A172 (cell line): Measurements from ENCODE around the gene DNM3. TPM values are rescaled to one million over a fixed set of nuclear protein-coding genes. Genes with fewer than 3 reads are reported as not detected.
"Not testable (repeated sequence)": the region's sequence is repeated elsewhere in the genome, so short reads cannot be mapped to it uniquely, and the experiment has no call there.

ENCODE experiments used
- DNase-seq: peaks from one replicate; pipeline ENCODE4 v3.0.0-alpha.2; 2015; ENCODE audit warnings: low spot score
- total RNA-seq: library from RNA; depleted of rRNA; stranded (reverse); fragments of >200 nt; shearing (Covaris generic); gene quantifications from 2 replicates; pipeline ENCODE4 v1.2.3, GENCODE V29; 2014; rRNA removed

The DNM3 gene
- total RNA-seq, result 0.90 and 1.0 TPM in 2 replicates

DNA sequence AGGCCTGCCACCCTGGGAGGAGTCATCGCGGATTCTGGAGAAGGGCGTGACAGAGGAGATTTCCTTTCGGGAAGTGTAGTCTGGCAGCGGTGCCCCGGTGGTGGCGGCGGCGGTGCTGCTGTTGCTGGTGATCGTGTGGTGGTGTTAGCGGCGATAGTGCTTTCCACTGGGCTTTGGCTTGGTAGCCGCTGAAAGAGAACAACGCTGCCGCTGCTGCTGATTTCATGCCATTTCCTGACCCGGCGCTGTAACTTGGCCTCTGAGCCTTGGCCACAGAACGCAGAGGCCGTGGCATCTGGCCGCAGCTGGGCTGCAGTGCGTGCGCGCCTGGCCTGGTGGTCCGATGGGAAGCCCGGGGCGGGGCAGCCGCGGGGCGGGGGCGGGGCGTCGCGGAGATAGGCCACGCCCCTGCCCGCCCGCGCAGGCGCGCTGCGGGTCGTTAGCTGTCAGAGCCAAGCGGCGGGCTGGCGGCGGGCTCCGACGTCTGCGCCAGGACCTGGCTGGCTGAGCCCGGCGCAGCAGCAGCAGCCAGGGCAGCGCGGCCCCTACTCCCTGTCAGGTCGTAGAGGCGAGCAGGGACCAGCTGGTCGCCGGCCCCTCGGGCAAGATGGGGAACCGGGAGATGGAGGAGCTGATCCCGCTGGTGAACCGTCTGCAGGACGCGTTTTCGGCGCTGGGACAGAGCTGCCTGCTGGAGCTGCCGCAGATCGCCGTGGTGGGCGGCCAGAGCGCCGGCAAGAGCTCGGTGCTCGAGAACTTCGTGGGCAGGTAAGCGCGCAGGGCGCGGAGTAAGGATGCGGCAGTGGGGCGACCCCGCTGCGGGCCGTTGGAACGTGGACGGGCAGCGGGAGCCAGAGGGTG, at the start of gene DNM3:
TSS of gene DNM3 (plus strand) at position 449 of the 861 bp plus-strand sequence. CDS start at position 608, 159 bp downstream.
- DNase-seq, result peak; percentile 64

DNA sequence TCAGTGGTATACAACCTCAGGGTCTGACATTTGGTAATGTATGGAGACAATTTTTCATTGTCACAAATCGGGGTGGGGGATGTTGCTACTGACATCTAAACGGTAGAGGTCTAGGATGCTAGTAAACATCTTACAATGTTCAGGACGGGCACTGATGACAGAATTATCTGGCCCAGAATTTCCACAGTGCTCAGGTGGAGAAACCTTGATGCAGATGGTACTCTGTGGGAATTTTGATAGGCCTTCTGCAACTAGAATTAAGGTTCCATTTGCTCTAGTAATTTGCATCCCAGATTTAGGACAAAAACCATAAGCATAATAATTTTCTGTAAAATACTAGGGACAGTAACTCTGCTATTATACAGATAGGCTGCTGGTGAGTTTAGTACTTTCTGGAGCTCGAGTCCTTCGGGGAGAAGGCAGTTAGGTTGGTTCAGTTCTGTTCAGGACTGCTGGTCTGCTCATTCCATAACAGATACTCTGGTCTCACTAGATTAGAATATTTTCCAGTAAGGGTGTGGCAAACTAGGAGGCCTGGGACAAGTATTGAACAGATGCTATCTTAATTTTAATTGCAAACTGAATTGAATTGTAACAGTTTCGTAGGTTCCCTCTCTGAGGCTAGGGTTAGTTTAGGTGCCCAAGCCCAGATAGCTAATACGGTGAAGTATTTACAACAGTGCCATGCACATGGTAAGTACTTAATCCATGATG, 48.5 kb upstream of the DNM3 start:
- DNase-seq, result no peak

DNA sequence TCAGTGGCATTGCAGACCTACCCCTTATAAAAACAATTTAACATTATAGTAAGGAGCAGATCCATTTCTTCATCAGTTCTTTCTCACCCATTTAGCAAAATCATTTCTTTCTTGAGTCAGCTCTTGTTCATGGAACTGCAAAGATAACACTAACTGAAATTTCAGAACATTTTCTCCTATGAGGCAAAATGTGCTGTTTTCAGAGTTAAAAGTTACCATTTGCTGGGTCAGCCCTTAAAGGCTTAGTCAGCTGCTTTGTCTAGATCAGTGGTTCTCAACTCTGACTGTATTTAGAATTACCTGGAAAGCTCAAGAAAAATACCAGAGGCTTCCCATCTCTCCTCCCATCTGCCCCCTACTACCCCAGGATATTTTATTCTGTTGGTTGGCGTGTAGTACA, 47.7 kb upstream of the DNM3 start:
- no peak for DNase-seq

DNA sequence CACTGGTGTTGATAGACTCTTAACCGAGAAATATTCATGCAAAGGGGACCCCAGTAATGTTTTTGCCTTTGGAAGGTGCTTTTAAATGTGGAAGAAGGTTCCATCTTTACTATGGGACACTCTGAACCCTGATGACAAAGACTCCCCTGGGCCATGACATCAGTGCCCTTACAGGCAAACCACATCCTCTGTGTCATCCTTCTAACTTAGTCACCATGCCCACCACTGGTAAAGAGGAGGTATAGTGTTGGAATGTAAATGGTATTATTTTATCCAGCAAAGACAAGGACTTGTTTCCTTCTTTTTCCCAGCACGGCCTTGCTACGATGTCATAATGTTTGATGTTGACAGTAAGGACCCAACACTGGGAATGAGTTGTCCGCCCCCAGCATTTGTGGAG, 47.2 kb upstream of the DNM3 start:
- peak; percentile 96 for DNase-seq

DNA sequence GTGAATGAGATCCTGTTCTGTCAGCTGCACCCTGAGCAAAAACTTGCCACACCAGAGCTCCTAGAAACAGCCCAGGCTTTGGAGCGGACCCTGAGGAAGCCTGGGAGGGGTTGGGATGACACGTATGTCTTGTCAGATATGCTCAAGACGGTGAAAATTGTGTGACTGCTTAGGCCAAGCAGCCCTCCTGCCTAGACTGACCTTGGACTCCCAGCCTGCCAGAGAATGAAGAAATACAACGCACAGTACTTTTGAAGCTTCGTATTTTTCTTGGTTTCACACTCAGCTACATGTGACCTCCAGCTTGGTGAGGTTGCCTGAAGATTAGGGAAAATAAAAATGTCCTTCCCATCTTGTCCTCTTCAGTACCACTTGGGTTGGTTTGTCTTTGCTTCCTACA, 44.7 kb upstream of the DNM3 start:
- no peak for DNase-seq

DNA sequence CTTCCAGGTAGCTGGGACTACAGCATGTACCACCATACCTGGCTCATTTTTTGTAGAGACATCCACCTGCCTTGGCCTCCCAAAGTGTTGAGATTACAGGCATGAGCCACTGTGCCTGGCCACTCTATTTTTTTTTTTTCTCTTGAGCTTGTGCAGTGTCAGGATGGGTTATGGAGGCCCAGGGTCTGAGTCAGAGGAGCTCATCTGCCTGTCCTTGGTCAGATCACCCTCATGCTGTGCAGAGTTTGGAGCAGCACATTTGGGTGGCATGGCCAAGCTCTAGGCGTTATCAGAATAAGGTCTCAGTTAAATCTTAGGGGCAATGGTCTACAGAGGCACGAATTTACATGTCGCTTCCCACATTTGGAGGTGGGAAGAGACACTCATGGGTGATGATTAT, 43.0 kb upstream of the DNM3 start:
- DNase-seq, result no peak

DNA sequence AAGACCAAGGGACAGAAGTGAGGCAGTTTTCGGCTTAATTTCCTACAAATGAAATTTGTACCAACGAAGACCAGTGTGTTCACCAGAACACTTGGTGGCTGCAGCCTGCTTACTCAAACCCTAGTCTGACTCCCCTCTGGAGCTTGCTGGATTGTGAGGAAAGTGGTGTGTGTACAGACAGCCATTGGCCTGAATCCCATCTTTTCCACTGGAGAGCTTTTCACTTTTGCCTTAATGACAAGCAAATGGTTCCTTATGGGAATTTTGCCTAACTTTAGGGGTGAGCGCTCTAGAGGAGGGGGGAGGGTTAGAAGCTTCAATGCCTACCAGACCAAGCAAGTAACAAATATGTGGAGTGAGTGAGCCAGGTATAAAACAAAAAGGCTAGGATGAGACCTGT, 42.5 kb upstream of the DNM3 start:
- DNase-seq, result no peak

DNA sequence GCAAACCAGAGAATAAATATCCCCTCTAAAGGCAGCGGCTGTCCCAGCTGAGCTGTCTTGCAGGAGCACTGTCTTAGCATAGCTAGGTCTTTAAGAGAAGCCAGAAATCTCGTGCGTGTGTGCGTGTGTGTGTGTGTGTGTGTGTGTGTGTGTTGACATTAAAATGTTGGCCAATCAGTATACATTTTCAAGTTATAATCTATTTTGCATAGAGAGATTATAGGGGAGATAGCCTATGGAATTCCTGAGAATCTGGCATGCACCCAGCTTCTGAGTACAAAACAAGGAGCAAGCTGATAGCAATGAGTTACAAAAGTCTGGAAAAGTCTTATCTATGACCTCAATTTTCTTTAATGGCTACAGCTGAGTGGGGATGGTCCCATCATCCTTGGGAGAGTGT, 42.1 kb upstream of the DNM3 start:
- DNase-seq, result no peak

DNA sequence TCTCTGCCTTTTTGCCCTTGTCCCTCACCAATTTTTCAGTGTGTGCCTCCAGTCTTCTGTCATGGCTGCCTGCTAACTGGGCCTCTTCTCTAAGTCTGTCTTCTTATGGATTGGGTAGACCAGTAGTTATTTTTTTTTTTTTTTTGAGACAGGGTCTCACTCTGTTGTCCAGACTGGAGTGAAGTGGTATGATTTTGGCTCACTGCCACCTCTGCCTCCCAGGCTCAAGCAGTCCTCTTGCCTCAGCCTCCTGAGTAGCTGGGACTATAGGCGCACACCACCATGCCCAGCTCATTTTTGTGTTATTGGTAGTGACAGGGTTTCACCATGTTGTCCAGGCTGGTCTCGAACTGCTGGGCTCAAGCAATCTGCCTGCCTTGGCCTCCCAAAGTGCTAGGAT, 41.6 kb upstream of the DNM3 start:
- not testable (repeated sequence) for DNase-seq

DNA sequence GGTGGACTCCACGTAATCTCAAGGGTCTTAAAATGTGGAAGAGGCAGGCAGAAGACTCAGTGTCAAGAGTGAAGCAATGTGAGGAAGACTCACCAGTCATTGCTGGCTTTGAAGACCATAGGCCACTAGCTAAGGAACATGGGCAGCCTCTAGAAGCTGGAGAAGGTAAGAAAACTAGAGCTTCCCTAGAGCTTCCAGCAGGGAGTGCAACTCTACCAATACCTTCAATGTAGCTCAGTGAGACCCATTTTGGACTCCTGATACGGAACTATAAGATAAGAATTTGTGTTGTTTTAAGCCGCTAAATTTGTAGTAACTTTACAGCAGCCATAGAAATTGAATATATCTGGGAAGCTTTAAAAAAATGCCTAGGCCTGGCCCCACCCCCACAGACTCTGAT, 41.0 kb upstream of the DNM3 start:
- no peak for DNase-seq

DNA sequence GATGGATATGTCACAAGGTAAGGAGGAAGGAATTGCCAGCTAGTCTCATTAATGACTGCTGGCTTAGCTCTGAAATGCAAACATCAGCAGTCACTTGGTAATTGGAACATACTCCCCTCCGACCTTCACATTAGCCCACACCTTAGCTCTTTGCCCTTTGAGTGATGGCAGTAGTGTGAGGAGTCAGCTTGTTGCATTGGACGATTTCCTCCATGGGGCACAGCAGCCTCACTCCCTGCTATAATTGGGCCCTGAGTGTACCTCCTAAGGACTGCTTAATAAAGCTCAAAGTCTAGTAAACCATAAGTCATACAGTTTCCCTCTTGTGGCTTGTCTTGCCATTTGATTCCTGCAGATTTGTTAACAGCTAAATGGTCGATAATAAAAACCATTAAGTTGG, 40.4 kb upstream of the DNM3 start:
- DNase-seq, result no peak

DNA sequence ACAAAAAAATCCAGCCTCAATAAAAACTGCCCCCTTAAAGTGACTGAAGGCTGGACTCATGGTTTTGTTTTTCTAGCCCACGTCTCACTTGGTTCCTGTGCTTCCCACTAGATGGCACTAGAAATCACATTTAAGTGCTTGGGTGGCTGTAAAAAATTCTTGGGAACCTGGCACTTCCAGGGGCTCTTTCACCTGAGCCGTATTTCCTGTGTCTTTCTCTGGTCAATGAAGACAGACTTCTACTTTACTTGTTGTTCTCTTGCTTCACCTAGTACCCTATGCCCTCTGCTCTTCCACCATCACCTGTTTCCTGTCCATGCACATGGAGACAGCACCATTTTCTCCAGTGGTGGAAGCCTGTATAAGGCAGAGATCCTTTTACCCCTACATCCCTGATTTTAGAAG, 39.8 kb upstream of the DNM3 start:
- peak; percentile 53 for DNase-seq

DNA sequence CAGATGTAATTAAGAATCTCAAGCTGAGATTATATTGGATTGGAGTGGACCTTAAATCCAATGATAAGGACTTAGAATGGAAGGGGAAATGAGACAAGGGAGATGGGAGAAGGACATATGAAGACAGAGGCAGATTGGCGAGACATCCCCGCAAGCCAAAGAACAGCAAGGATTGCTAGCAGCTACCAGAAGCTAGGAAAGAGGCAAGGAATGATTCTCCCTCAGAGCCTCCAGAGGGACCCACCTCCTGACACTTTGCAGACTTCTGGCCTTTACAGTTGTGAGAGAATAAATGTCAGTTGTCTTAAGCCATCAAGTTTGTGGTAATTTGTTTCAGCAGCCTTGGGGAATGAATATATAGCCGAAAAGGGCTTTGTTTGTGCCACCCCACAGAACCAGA, 39.1 kb upstream of the DNM3 start:
- no peak for DNase-seq

DNA sequence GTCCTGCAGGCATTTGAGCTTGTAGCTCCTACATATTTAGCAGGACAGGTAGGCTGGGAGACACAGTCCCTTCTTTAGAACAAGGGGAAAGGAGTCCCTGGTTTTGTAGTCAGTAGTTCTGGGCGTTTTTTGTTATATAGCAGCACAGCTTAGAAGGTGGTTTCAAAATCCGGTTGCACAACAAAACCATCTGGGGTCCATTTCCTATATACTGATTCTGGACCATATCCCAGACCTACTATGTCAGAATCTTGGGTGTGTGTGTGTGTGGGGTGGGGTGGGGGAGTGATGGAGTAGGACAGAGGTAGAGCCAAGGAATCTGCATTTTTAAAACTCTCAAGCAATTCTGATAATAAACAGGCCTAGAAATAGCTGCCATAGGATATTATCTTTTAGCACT, 38.3 kb upstream of the DNM3 start:
- DNase-seq, result no peak

DNA sequence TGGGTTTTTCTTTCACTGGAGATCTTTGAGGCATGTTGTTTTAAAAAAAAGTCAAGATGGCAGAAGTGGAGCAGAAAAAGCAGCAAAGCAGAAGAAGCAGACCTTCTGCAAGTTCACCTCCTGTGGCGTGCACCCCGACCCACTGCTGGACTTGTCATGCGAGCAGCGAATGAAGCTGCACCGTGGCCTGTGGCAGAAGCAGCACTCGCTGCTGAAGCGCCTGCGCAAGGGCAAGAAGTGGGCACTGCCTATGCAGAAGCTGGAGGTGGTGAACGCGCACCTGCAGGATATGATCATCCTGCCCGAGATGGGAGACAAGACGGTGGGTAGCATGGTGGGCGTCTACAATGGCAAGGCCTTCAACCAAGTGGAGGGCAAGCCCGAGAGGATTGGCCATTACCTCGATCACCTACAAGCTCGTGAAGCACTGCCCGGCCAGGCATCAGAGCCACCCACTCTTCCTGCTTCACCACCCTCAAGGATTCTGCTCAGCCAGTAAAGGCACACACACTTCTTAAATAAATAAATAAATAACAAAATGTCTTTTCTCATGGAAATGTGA, 37.8 kb upstream of the DNM3 start:
- no peak for DNase-seq

DNA sequence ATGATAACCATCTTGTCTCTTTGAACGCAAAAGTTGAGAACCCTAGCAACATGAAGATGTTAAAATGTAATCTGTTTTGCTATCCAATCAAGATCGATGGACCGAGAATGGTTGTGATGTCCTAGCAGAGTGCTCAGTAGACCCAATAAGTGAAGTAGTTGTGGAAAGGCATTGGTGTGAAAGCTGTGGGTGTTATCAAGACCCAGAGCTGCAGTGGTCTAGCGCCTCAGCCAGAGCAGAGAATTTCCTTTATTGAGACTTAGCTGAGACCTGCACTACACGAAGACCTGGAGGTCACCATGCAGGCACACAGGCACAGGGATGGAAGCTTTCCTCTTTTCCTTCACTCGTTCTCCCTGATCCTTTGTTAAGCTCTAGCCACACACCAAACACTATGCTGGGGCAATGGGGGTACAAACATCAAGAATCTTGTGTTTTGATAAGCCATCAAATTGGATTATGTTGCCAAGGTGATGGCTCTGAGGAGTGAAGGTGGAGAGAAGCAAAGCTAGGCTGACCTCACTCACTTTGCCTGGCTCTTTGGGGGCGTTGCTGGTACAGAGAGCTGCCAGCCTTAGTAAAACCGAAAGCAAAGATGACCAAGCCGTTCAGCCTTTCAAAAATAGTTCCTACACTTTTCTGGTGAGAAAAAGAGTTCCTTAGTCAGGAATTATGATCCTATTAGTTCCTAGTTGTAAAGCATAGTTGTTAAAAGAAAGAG, 35.7 kb upstream of the DNM3 start:
- no peak for DNase-seq

DNA sequence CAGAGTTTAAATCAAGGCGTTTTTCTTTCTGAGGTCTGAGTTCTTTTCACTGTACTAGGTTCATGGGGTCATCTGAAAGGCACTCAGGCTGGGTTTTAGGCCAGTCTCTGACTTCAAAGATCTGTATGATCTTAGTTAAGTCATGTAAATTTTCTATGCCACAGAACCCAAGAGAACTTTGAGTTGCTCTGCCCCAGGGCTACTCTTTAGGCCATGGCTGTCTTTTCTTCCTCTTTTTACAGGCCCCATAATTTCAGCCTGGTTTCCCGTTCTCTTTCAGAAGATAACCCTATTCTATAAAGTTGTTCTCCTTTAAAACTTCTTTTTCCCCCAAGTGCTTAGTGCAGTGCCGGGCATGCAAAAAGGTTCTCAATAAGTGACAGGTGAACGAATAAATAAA, 33.7 kb upstream of the DNM3 start:
- DNase-seq, result no peak

DNA sequence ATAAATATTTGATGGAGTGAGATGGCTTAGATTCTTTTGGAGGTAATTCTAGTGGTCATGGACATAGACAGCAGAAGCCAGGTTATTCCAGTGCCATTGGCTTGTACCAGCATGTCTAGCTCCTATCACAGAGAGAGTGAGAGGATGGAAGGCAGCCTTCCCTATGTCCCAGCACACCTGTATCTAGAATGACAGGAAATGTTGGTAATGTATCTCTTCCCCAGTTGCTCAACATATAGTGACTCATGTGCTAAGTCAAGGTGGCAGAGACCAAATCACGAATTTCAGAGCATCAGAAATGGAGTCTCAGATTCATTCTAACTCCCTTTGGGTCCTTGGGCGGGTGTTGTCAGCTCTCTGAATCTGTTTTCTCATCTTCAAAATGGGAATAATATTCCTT, 31.5 kb upstream of the DNM3 start:
- DNase-seq, result no peak

DNA sequence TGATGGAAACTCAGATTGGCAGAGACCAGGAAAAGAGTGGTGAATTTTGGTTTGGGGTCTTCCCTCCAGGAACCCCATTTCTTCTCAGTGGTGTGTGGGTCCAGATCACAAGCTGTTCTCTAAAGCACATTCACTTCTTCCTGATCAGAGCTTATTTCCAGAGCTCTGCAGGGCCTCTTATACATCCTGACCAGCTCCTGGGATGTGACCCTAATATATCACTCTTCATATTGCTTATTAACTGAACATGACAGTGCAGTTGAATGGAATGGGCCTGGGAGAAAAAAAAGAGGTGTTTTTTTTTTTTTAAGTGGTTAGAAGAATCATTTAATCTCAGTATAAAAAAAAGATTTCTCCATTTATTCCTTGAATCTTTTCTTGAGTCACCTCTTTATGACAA, 29.6 kb upstream of the DNM3 start:
- DNase-seq, result no peak

DNA sequence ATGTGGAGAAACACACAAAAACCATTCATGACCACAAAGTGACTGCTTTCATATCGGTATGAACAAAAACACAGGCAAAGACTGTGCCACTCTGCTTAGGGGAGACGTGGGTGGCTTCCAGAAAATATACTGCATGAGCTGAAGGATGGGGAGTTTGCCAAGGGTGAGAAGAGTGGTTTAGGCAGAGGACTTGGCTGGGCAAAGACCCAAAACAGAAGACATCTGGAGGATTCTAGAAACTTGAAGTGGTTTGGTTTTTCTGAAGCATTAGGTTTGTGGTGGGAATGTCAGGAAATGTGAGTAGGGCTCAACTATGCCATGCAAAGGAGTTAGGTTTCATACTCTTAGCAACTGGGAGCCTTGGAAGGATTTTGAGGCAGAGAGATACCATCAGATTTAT, 26.6 kb upstream of the DNM3 start:
- DNase-seq, result no peak

DNA sequence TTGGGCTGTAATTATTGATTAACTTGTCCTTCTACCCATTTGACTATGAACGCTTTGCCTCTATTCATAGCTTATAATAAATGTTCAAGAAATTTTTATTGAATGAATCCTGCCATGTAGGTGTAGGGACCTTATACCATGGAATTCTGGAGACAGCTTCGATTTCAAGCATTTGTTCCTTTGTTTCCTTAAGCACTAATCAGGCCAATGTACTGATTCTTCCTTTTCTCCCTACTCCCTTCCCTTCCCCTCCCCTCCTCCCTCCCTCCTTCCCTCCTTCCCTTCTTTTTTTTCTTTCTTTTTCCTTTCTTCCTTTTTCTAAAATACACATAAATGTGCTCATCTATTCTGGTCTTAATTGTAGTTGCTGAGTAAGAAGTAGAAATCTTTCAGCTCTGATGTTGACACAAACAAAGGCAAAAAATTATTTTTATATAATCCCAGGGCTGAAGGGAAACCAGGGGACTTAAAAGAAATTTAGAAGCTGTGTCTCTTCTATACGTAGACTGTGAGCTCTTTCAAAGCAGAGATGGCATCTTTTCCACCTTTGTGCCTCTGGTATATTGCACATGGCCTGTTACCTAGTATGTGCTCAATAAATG, 24.9 kb upstream of the DNM3 start:
- no peak for DNase-seq
